ENCODE measurements around the gene CAPN6.

CAPN6 gene, protein sequence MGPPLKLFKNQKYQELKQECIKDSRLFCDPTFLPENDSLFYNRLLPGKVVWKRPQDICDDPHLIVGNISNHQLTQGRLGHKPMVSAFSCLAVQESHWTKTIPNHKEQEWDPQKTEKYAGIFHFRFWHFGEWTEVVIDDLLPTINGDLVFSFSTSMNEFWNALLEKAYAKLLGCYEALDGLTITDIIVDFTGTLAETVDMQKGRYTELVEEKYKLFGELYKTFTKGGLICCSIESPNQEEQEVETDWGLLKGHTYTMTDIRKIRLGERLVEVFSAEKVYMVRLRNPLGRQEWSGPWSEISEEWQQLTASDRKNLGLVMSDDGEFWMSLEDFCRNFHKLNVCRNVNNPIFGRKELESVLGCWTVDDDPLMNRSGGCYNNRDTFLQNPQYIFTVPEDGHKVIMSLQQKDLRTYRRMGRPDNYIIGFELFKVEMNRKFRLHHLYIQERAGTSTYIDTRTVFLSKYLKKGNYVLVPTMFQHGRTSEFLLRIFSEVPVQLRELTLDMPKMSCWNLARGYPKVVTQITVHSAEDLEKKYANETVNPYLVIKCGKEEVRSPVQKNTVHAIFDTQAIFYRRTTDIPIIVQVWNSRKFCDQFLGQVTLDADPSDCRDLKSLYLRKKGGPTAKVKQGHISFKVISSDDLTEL

DNA sequence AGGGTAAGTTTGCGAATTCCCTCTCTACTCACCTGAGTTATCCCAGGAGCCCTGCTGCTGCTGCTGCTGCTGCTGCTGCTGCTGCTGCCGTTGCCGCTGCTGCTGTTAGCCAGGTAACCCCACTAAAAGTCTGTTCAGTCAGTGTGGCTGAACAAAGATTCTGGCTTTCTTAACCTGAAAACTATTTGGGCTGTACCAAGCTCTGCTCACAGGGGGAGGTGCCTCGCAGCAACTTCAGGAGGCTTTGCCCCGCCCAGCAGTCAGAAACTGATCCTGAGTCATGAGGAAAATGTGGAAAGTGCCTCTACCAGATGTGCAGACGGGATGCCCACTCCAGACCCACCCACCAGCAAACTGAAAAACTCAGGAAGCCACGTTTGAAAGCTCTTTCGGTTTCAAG lies at the start of gene CAPN6:
Gene CAPN6, minus strand, starts transcription at position 145 of the 400 bp plus-strand sequence. CDS start 6,547 bp downstream, outside the sequence.
- DNase-seq (ENCODE audit: low read depth in 2 of 2) = no peak

DNA sequence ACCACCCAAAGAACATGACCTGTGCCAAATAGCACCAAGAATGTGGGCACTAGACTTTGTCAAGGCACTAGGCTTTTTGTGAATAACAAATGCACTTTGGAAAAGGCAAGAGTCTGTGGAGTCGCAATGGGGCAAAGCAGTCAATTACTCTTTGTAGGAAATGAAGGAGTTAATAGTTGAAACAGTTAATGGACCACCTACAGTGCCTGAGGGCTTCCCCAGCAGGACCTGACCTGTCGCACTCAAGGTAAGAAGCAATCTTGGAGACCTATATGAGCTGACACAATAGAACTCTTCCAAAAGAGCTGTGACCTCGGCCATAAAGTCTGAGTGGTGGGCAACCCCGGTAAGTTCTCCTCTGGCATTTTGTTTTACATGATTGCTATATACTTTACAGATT lies 49.2 kb upstream of the CAPN6 start:
- no peak for DNase-seq (ENCODE audit: low read depth in 2 of 2)

DNA sequence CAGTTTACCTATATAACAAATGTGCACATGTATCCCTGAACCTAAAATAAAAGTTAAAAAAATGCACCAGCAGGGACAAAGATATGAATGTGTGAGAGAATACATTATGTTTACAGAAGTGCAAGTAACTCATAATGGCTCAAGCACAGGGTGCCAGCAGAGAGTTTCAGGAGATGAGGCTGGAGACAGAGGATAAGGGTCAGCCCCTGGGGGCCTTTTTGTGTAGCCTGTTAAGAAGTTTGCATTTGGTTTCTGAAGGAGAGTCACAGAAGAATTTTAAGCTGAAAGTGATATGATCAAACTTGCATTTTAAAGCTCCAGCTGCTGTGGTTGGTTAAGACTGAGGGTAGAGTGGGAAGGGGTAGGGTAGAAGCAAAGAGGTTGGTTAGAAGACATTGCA lies 48.6 kb upstream of the CAPN6 start:
- DNase-seq (ENCODE audit: low read depth in 2 of 2) = no peak

DNA sequence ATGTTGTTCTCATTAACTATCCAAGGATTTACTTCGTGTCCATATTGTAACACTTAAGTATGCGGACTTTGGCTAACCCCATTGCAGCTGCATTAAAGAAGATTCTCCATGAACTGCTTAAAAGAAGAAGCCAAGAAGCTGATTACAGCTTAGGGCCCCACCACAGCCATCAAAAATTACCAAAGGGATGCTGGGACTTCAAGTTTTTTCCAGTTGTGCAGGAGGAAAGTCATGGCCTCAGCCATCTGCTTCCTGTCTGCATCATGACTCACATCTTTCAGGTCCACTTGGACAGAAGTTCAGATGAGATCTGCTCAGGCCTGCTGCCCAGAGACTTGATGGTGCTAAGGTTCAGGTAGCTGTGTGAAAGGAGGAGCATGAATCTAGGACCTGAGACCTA lies 38.8 kb upstream of the CAPN6 start:
- DNase-seq (ENCODE audit: low read depth in 2 of 2) = no peak

DNA sequence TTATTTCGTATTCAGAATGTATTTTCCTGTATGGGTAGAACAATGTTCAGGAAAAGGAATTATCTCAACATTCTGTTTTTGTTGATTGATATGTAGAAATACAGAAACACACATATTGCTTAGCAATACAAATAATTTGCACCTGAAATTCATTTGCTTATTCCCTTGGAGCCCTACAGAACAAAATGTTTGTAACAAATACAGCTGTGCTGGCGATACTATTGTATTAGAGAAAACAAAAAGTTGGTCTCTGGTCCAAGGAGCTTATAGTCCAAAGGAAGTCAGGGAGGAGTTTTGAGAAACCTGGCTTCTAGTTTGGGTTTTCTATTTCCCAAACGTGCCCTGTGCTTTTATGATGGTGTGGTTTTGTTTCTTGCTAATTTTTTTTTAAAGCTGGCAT lies 37.8 kb upstream of the CAPN6 start:
- DNase-seq (ENCODE audit: low read depth in 2 of 2) = no peak

DNA sequence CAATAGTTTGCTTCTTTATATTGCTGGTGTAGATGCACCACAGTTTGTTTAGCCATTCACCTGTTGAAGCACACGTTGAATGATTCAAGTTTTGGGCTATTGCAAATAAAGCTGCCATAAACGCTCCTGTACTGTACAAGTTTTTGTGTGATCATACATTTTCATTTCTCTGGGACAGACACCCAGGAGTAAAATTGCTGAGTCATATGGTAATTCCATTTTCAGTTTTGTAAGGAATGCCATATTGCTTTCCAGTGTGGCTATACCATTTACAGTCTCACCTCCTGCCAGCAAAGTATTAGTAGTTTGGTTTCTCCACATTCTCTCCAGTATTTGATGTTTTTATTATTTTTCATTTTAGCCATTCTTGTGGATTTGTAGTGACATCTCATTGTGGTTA lies 32.0 kb upstream of the CAPN6 start:
- DNase-seq (ENCODE audit: low read depth in 2 of 2) = no peak

DNA sequence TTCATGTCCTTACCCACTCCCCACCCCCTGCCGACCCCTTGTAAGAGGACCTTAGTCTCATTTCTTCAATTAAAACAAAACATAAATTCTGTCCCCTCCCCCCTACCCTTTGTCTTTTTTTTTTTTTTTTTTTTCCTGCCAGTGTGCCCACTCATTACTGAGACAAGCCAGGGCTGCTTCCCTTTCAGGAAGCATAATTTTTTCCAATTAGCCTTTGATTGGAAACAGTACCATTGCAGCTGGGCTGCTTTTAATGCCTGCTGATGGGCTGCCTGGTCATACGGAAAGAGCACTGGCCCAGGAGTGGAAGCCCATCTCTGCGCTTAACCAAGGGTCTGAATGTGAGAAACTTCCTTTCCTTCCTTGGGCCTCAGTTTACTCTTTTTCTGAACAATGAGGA lies 18.6 kb upstream of the CAPN6 start:
- no peak for DNase-seq (ENCODE audit: low read depth in 2 of 2)

DNA sequence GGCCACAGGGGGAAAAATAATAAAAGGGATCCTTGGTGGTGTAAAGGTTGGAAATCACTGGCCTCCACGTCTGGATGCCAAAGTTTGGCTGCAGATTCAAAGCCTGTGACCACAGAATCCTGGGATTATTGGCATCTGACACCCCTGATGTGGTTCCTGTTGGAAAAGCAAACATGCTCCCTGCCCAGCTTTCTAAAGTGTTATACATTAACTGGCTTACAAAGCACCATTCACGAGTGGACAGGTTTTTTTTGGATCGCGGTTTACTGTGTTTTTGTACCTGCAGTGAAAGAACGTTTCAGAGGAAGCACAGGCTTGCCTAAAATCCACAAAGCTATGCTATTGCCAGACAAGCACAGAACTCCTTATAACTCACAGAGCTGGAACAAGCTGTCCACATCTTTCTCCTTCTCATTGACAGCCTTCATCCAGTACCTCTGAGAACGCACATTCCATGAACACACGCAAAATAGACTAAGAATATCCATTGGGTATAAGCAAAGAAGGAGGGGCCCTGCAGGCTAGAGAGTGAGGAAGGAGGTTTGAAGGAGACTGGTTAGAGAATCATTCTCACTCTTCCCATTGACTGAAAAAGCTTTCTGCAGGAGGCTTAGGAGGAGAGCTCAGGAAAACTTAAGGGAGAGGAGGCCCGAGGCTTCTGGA lies 14.5 kb upstream of the CAPN6 start:
- DNase-seq (ENCODE audit: low read depth in 2 of 2) = no peak

DNA sequence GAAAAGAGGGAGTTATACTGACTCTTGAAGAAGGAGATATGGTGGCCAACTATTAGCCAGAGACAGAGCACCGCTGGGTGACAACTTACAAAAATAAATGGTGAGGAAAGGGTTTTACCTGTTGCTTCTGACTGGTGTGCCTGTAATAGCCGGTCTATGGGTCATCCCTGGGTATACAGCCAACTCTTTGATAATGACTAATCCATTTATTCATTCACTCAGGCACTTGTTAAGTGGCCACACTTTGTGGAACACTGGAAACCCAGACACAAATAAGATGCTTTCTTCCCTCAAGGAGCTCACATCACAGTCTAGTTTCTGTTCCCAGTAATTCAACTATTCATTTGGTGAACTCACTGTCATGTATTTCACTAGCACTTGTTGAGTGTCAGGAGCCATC lies 13.2 kb upstream of the CAPN6 start:
- no peak for DNase-seq (ENCODE audit: low read depth in 2 of 2)

DNA sequence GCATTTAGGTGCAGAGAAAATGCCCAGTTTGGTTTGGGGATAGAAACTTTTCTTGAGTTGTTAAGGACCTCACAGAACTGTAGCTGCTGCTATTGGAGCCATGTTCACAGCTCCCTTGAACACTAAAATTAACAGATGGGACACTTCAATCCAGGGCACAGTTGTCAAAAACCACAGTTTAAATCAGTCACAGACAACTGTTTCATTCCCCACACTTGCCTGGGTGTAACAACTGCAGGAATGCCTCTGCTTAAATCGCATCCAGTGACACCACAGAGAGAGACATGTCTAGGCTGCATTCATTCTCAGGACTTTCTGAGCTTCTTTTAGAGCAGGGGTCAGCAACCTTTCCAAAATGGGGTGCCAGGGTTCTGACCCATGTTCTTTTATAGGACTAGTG lies 12.7 kb upstream of the CAPN6 start:
- no peak for DNase-seq (ENCODE audit: low read depth in 2 of 2)

DNA sequence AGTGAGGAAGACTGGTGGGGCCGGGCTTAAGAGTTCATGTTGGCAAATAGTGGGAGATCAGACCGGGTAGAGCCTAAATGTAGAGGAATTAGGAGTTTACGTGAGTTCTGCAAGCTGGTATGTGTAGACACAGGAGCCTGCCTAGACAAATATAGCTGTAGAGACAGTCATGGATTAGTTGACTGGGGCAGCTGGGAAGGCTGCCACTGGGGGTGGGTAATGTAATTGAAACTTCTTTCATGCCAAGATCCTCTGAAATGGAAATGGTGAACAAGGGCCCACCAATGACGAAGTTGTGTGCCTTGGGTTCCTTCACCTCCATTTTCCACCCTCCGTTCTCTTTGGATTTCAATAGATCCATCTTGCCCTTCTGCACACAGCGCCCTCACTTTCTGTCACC lies 11.9 kb upstream of the CAPN6 start:
- DNase-seq (ENCODE audit: low read depth in 2 of 2) = no peak

DNA sequence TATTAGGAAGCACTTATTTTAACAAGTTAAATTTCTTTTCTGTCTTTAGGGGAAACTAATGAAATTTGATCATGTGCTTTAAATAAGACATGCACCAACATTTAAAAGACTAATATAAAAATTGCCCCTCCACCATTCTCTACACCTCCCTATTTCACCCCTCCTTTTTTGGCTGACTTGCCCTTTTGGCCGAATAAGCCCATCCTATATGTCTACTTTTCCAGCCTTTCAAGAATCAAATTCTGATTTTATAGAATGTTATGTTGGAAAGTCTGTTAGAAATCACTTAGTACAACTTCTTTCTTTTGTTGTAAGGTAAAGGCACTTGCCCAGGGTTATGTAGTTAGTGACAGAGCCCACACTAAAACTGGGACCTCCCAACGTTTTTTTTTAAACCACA lies 1.8 kb downstream of the CAPN6 start:
- DNase-seq (ENCODE audit: low read depth in 2 of 2) = no peak

DNA sequence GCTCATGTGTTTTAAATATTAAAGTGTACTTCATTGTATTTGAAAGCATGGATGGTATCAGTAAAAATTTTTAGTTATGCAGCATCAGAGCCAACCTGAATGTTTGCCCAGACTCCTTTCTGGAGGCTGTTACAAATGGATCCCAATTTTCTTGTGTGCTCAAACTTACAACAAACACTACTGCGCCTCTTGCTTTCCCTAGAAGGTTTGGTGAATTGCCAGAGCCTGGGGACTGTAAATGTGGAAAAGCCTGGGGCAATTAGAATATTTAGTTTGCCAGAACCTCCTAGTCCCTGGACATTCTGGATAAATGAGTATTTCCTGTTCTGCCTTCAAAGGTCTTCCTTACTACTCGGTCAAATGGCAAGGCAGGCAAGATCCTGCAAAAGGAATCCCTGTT lies 4.8 kb downstream of the CAPN6 start:
- DNase-seq (ENCODE audit: low read depth in 2 of 2) = no peak

DNA sequence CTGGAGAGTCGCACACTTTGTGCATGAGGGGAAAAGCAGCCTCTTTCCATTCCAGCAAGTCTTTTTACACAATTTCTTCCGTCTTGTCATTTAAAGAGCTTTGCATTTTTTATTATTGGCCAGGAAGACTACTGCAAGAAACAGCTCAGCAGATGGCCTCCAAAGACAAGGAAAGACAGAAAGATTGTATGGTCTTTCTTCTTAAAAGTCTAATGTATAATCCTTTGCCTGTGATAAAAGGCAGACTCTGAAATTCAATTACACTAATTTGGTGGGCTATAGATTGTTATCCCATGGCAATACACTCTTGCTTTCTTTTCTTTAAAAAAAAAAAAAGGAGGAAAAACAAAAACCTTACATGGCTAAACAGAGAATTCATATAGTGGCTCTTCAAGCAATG lies 5.9 kb downstream of the CAPN6 start:
- DNase-seq (ENCODE audit: low read depth in 2 of 2) = no peak

DNA sequence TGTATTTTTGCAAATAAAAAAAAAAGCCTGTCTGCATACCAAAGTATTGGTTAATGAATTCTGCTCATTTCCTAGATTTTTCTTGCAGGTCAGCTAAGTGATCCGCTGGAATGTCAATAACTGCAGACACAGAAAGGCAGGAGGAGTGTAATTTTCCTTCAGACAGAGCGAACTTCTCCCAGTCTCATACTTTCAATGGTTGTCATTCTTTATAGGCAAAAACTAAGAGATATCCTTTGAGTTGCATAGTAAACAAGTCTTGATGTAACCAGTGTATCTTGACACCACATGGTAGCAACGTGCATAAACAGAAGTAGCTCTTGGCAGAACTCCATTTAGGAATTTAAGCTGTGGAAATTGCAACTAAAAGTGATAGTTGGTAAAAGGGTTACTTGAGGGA lies 8.2 kb downstream of the CAPN6 start:
- no peak for DNase-seq (ENCODE audit: low read depth in 2 of 2)

DNA sequence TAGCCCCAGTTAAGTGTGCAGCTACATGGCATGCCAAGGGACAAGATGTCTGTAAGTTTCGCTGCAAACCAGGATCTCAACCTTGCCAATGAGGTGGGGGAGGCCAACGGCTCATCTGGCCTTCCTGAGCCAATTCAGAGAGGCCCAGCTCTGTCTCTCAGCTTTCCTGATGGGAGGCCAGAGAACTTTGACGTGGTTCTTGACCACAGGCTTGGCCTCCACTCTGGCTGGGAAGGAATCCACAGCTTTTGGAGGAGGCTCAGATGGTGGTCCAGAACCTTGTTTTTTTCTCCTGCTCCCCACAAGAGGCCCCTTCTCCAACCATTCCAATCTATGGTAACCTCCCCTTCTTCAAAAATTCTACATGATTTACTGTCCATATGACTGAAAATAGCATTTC lies 9.8 kb downstream of the CAPN6 start:
- no peak for DNase-seq (ENCODE audit: low read depth in 2 of 2)

DNA sequence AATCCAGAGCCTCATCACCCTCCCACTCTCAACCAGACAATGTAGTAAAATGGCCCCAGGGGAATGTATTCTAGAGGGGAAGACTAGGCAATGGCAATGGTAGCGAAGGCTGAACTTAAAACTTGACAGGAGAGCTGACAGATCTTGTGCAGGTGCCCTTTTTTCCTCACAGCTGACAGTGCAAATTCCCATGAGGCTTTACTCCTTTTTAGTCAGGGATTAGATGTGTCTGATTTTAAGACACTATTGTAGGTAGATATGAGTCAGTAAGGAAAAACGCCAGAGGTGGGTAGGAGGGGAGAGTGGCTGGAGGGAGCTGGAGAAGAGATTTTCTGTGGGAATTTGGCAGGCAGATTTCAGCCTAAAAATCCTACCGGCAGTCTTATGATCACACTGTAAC lies 10.7 kb downstream of the CAPN6 start:
- DNase-seq (ENCODE audit: low read depth in 2 of 2) = no peak

DNA sequence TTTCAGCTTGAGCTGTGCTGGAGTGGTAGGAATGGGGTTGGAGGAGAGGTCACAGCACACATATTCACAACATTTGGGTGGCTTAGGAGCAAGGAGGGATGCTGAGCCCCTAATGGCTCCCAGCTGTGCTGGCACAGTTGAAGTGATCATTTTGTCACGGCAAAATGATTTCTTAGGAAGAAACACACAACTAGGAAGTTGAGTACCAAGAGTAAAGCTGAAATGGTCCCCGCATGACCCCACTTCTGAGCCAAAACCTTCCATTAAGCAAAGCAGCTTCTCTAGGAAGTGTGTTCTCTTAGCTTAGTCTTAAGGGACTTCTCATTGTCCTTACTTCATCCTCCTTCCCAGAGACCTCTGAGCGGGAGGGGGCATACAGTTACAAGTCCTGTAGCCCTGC lies 12.6 kb downstream of the CAPN6 start:
- DNase-seq (ENCODE audit: low read depth in 2 of 2) = no peak

DNA sequence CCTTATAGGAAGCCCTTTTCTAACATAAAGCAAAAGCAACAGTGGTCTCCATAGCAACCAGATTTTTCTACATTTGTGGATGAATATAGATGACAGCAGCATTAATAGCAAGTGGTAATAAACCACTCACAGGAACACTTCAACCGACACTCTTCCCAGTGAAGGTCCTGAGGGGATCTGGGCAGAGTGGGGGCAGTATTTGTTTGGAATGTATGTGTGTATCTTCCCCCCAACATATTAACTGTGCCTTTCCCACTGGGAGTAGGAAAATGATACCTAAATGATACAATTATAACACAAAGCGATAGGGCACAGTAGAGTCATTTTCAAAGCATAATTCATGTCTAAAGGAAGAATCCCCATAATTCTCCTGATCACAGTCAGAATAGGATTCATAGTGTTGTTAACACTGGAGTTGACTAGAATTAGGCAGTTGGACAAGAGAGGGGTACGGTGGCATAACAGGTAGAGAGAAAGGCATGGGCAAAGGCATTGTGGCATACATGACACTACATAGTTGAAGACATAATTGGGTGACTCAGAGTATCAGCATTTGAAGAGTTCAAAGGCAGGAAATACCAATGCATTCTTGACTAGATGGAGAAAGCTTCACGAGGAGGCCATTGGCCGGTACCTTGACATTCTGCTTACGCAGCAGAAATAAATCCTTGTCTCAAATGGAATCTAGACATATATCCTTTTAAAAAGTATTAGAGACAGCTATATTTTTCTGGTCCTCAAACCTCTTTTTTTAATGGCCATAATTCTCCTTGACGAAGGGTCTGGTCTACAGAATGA lies 15.2 kb downstream of the CAPN6 start:
- DNase-seq (ENCODE audit: low read depth in 2 of 2) = no peak

DNA sequence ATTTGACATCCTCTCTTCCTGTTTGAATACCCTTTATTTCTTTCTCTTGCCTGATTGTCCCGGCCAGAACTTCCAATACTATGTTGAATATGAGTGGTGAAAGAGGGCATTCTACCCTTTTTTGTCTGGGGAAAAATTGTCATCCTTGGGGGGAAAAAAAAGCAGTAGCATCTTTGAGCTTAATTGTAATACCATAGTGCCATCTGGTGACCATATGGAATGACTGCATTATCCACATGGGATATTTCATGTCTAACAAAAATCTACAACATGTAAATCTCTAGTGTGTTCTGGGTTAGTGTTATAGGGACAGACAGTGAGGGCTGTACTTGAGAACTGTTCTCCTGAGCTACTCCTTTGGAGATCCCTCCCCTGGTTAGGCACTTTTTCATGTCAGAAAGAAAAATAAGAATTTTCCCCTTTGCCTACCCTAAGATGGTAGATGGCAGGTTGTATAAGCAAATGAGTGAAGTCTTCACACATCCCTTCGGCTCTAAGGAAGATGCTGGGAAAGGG lies 26.0 kb downstream of the CAPN6 start:
- no peak for DNase-seq (ENCODE audit: low read depth in 2 of 2)

DNA sequence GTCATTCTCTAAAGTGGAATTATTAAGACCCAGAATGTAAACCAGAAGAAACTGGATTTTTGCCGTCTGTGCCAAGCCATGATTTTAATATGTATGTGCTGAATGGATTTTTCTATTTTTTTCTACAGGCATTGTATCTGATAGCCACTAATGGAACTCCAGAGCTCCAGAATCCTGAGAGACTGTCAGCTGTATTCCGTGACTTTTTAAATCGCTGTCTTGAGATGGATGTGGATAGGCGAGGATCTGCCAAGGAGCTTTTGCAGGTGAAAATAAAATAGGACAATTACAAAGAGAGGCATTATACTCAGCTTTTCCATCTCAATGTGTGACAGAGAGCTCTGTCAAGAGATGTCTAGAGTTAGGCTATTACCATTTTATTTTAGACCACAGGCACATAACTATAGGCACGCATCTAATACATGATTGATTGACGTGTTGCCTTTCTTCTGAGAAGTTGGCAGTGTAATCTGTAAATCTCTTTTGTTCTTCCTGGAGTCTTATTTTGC lies 53.9 kb downstream of the CAPN6 start:
- DNase-seq (ENCODE audit: low read depth in 2 of 2) = no peak

DNA sequence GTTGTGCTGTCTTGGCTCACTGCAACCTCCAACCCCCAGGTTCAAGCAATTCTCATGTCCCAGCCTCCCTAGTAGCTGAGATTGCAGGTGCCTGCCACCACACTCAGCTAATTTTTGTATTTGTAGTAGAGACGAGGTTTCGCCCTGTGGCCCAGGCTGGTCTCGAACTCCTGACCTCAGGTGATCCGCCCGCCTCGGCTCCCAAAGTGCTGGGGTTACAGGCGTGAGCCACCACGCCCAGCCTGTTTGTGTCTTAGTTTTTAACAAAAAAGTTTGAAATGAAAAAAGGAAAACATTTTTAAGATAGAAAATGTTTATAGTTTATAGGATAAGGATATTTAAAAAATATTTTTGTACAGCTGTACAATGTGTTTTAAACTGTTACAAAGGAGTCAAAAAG lies 62.4 kb downstream of the CAPN6 start:
- DNase-seq (ENCODE audit: low read depth in 2 of 2) = no peak

All from activated CD8-positive, alpha-beta memory T cell treated with anti-CD3 and anti-CD28 coated beads for 4 hours (primary cell).